Measurements from ENCODE around the gene GALNT10. TPM values are rescaled to one million over a fixed set of nuclear protein-coding genes. Genes with fewer than 3 reads are reported as not detected.

GALNT10 gene
- total and polyA plus RNA-seq, 2 experiments from 2014 or later: 43.0 to 45.9 TPM

DNA sequence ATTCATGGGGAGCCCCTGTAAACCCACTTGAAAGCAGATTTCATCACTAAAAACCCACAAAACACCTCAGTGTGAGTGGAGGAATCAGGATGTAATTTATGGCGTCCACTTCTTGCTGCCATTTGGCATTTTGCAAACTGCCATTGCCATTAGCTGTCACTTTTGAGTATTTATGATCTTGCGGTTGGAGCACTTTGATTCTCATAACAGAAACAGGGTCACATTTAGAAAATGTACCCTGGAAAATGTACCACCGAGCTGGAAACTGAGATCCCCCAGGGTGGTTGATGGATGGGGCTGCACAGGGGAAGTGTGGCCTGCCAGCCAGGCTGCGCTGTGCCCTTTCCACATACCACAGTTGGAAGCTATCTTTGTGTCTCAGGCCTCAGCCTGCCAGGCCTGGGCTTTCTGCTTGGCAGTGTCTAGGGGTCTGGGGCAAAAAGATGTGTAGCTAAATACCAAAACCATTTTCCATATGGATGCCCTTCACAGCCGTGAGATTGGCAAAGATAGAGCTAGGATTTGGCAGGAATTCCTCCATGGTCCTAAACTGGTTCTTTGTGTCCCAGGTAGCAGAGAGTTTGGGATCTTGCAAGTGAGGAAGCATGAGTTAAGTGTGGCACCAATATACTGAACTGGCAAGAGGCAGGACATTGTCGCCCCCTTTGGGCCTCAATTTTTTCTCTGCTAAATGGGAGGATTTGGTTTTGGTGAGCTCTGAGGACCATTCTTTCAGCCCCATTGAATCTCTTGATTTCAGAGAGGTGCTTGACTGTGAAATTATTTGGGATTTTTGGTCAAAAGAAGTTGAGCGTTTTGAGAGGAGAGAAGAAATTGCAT is 46.2 kb downstream of the GALNT10 start:
- no peaks in the 10 kb centered on the region for H3K9me3 ChIP-seq (ENCODE audit: low read depth)
- no peaks in the 10 kb centered on the region for H3K36me3 ChIP-seq (replicated peaks; ENCODE audit: insufficient read depth, low read depth)
- H3K27ac ChIP-seq: no peak overlapping the region
- peaks cover 12% of the 10 kb centered on the region for H3K4me1 ChIP-seq (ENCODE audit: insufficient read depth)
- H3K4me2 ChIP-seq: no peak overlapping the region
- whole genome bisulfite sequencing (ENCODE audit: low lambda C conversion rate, missing lambda C conversion rate): 88% methylated on average over 7 of the region's 7 CpGs
- H4K20me1 ChIP-seq (ENCODE audit: insufficient read depth, poor library complexity, severe bottlenecking): no peaks in the 10 kb centered on the region
- no peaks in the 10 kb centered on the region for H3K79me2 ChIP-seq
- DNase-seq (ENCODE audit: low spot score): no peak
- no peak overlapping the region for H2AFZ ChIP-seq
- H3K27me3 ChIP-seq: no peaks in the 10 kb centered on the region
- H3K9me2 ChIP-seq (replicated peaks; ENCODE audit: insufficient read depth): no peaks in the 10 kb centered on the region
- TF ChIP-seq EZH2 (IDR thresholded peaks at IDR 0.05; ENCODE audit: borderline replicate concordance): no peak
- no peak overlapping the region for H3K4me3 ChIP-seq

DNA sequence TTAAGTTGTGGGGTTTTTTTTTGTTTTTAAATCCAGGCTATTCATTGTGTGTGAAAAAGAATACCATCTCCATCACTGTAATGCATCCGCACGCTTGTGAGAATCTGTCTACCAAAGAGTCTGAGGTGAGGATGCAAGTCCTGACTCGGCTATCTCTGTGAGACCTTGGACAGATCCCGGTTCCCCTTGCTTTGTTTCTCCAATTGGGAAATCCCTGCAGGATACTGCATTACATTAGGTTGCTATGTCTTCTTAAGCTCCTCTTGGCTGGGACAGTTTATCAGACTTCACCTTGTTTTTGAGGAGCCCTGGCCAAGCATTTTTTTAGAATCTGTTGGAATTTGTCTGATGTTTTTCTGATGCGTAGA is 46.8 kb downstream of the GALNT10 start:
- no peaks in the 10 kb centered on the region for H3K36me3 ChIP-seq (replicated peaks; ENCODE audit: insufficient read depth, low read depth)
- no peak overlapping the region for H3K4me2 ChIP-seq
- no peak for DNase-seq (ENCODE audit: low spot score)
- no peak for TF ChIP-seq EZH2 (IDR thresholded peaks at IDR 0.05; ENCODE audit: borderline replicate concordance)
- TF ChIP-seq, protein P1, sequence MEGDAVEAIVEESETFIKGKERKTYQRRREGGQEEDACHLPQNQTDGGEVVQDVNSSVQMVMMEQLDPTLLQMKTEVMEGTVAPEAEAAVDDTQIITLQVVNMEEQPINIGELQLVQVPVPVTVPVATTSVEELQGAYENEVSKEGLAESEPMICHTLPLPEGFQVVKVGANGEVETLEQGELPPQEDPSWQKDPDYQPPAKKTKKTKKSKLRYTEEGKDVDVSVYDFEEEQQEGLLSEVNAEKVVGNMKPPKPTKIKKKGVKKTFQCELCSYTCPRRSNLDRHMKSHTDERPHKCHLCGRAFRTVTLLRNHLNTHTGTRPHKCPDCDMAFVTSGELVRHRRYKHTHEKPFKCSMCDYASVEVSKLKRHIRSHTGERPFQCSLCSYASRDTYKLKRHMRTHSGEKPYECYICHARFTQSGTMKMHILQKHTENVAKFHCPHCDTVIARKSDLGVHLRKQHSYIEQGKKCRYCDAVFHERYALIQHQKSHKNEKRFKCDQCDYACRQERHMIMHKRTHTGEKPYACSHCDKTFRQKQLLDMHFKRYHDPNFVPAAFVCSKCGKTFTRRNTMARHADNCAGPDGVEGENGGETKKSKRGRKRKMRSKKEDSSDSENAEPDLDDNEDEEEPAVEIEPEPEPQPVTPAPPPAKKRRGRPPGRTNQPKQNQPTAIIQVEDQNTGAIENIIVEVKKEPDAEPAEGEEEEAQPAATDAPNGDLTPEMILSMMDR (IDR thresholded peaks at IDR 0.05; ENCODE audit: poor library complexity): no peak
- TF ChIP-seq EZH2phosphoT487 (IDR thresholded peaks at IDR 0.05; ENCODE audit: low read depth, severe bottlenecking, unreplicated experiment): no peak
- H3K9me2 ChIP-seq (replicated peaks; ENCODE audit: insufficient read depth): no peaks in the 10 kb centered on the region
- peaks cover 12% of the 10 kb centered on the region for H3K4me1 ChIP-seq (ENCODE audit: insufficient read depth)
- H3K4me3 ChIP-seq: no peak overlapping the region
- no peak overlapping the region for H2AFZ ChIP-seq
- peaks cover 5% of the 10 kb centered on the region for H3K79me2 ChIP-seq
- H3K9me3 ChIP-seq (ENCODE audit: low read depth): no peaks in the 10 kb centered on the region
- 92% methylated on average over 5 of the region's 5 CpGs for WGBS (ENCODE audit: low lambda C conversion rate, missing lambda C conversion rate)
- H3K27me3 ChIP-seq: no peaks in the 10 kb centered on the region
- H3K27ac ChIP-seq: no peak overlapping the region
- no peaks in the 10 kb centered on the region for H4K20me1 ChIP-seq (ENCODE audit: insufficient read depth, poor library complexity, severe bottlenecking)

DNA sequence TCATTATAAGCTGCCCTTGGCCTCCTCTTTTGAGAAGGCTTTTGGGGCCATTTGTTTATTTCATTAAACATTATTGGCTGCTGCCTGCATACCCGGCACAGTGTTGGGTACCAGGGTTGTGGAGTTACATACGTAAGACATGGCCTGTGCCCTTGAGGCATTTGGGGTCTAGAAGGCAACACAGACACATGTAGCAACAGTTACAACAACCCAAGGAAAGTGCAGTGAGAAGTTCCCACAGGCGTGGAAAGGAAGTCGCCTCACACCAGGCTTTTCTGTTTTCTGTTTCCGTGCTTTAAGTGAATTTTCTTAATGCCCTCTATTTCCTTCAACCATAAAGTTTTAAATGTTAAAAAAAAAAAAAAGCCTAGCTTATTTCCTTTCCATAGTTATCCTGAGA is 47.4 kb downstream of the GALNT10 start:
- Histone ChIP-seq H3K4me2 (no peak overlapping the region), H3K9me3 (ENCODE audit: low read depth) (no peaks in the 10 kb centered on the region), H3K4me3 (no peak overlapping the region), H3K27me3 (no peaks in the 10 kb centered on the region), H3K4me1 (ENCODE audit: insufficient read depth) (peaks cover 15% of the 10 kb centered on the region), H3K79me2 (peaks cover 5% of the 10 kb centered on the region), H3K27ac (no peak overlapping the region), H3K9me2 (replicated peaks; ENCODE audit: insufficient read depth) (no peaks in the 10 kb centered on the region), H4K20me1 (ENCODE audit: insufficient read depth, poor library complexity, severe bottlenecking) (no peaks in the 10 kb centered on the region), H2AFZ (no peak overlapping the region), H3K36me3 (replicated peaks; ENCODE audit: insufficient read depth, low read depth) (no peaks in the 10 kb centered on the region)
- TF ChIP-seq EZH2 (IDR thresholded peaks at IDR 0.05; ENCODE audit: borderline replicate concordance): no peak
- TF ChIP-seq, protein P1 (IDR thresholded peaks at IDR 0.05; ENCODE audit: poor library complexity): no peak
- TF ChIP-seq EZH2phosphoT487 (IDR thresholded peaks at IDR 0.05; ENCODE audit: low read depth, severe bottlenecking, unreplicated experiment): no peak
- 78% methylated on average over 5 of the region's 5 CpGs for WGBS (ENCODE audit: low lambda C conversion rate, missing lambda C conversion rate)
- no peak for DNase-seq (ENCODE audit: low spot score)

DNA sequence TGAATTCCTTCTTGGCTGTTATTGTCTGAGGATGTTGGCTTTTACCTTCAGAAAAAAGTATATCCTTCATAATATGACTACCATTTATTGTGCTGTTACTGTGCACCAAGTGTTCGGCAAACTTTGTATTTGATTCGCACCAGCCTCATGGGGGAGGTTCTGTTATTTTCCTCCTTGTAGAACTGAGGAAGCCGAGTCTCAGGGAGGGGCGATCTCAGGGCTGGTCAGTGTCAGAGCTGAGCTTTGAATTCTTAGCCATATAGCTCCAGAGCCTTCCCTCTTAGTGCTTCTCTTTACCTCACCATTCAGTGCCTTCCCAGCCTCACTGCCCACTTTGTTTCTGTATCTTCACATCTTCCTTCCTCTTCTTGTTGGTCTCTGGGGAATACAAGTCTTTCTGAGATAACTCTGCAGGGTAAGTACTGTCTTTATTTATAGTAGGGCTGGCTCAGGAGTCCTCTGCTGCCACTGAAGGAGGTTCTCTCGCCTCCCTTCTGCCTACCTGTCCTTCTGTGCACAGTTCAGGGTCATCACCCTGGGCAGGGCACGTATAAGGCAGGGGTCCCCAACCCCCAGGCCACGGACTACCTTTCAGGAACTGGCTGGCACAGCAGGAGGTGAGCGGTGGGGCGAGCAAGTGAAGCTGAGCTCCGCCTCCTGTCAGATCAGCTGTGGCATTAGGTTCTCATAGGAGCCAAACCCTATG is 48.4 kb downstream of the GALNT10 start:
- H3K4me3 ChIP-seq: no peak overlapping the region
- H3K9me2 ChIP-seq (replicated peaks; ENCODE audit: insufficient read depth): no peaks in the 10 kb centered on the region
- no peaks in the 10 kb centered on the region for H3K27me3 ChIP-seq
- TF ChIP-seq EZH2 (IDR thresholded peaks at IDR 0.05; ENCODE audit: borderline replicate concordance): no peak
- TF ChIP-seq EZH2phosphoT487 (IDR thresholded peaks at IDR 0.05; ENCODE audit: low read depth, severe bottlenecking, unreplicated experiment): no peak
- no peaks in the 10 kb centered on the region for H4K20me1 ChIP-seq (ENCODE audit: insufficient read depth, poor library complexity, severe bottlenecking)
- WGBS (ENCODE audit: low lambda C conversion rate, missing lambda C conversion rate): 79% methylated on average over 10 of the region's 10 CpGs
- H2AFZ ChIP-seq: no peak overlapping the region
- peaks cover 25% of the 10 kb centered on the region for H3K4me1 ChIP-seq (ENCODE audit: insufficient read depth)
- H3K9me3 ChIP-seq (ENCODE audit: low read depth): no peaks in the 10 kb centered on the region
- H3K4me2 ChIP-seq: no peak overlapping the region
- H3K27ac ChIP-seq: no peak overlapping the region
- peaks cover 5% of the 10 kb centered on the region for H3K79me2 ChIP-seq
- no peak for DNase-seq (ENCODE audit: low spot score)
- H3K36me3 ChIP-seq (replicated peaks; ENCODE audit: insufficient read depth, low read depth): no peaks in the 10 kb centered on the region
